Small intestine (tissue), 7 donors: ENCODE results near the gene RTN4RL2. TPM values are rescaled to one million over a fixed set of nuclear protein-coding genes. Genes with fewer than 3 reads are reported as not detected.
A peak's percentile ranks its signal among the peaks of the same experiment; 100 is the strongest.

Source experiments
- DNase-seq, 2 donors: peaks; one replicate each; pipeline versions ENCODE4 v3.0.0 to v3.0.0-alpha.2; 2013
- FAIRE-seq: peaks from 2 replicates; lab custom pipeline; 2012; peaks lifted over from hg19 to GRCh38; lab: Jason Lieb, UNC
- H3K27ac ChIP-seq, 3 donors: one replicate each; pipeline ENCODE4 v1.5.1; 2013; ENCODE audit warnings: low read length in 2 of 3, mild to moderate bottlenecking in 2 of 3, control low read depth in 1 of 3, inconsistent platforms in 1 of 3, low read depth in 1 of 3, moderate library complexity in 1 of 3
- H3K27me3 ChIP-seq, 3 donors: one replicate each; pipeline ENCODE4 v1.6.1; 2013; ENCODE audit warnings: low read length in 3 of 3, inconsistent platforms in 1 of 3; ENCODE audit not compliant: control insufficient read depth in 3 of 3, insufficient read depth in 3 of 3
- H3K36me3 ChIP-seq, 3 donors: one replicate each; pipeline ENCODE4 v1.6.1; 2013; ENCODE audit warnings: low read length in 3 of 3, inconsistent platforms in 1 of 3, low read depth in 1 of 3, mild to moderate bottlenecking in 1 of 3, moderate library complexity in 1 of 3; ENCODE audit not compliant: control insufficient read depth in 3 of 3, insufficient read depth in 2 of 3
- H3K4me1 ChIP-seq, 3 donors: one replicate each; pipeline ENCODE4 v1.6.1; 2013; ENCODE audit warnings: low read length in 2 of 3, inconsistent platforms in 1 of 3, low read depth in 1 of 3, mild to moderate bottlenecking in 1 of 3, moderate library complexity in 1 of 3; ENCODE audit not compliant: control insufficient read depth in 3 of 3, insufficient read depth in 2 of 3
- H3K4me3 ChIP-seq, 3 donors: one replicate each; pipeline ENCODE4 v1.5.1; 2013; ENCODE audit warnings: low read length in 3 of 3, control low read depth in 1 of 3, inconsistent platforms in 1 of 3, low read depth in 1 of 3, mild to moderate bottlenecking in 1 of 3, moderate library complexity in 1 of 3
- H3K9me3 ChIP-seq, 2 donors: one replicate each; pipeline ENCODE4 v1.6.1; 2013; ENCODE audit warnings: low read depth in 1 of 2, low read length in 1 of 2; ENCODE audit not compliant: control insufficient read depth in 2 of 2, insufficient read depth in 1 of 2
- WGBS, 3 donors: extraction: QIAGEN DNeasy Blood & Tissue Kit; methylation state at CpG; one replicate each; pipeline ENCODE4 v1.1.7; 2013; 5-methylcytosine and 5-hydroxymethylcytosine counted together
- polyA plus RNA-seq, 4 donors: library from polyadenylated mRNA; stranded (reverse) in 3 of 4; unstranded in 1 of 4; fragments of 200-250 nt in 3 of 4; fragments of 120-200 nt in 1 of 4; gene quantifications; one replicate each; pipeline versions ENCODE4 v1.2.1 to v1.2.3, GENCODE V29; 2013
- donor health status: healthy with polysubstance abuse.
- donor health status: control.
- donor health status: control.
- donor health status: Bipolar disorder and iron deficiency.
- donor health status: healthy.

Gene RTN4RL2
- polyA plus RNA-seq, 4 donors: 0.70 to 0.87 TPM; not detected in 2

GRCh38 chr11:57473285-57473841, 13.0 kb downstream of the RTN4RL2 start:
- Histone ChIP-seq H3K9me3 (no peaks in the 10 kb centered on the region), H3K27ac (no peak overlapping the region), H3K4me3 (no peak overlapping the region), H3K4me1 (peaks cover 3 to 6% (median 5%) of the 10 kb centered on the region in 3 donors), H3K27me3 (peaks cover 0 to 49% (median 0%) of the 10 kb centered on the region in 3 donors), H3K36me3 (no peaks in the 10 kb centered on the region)
- FAIRE-seq: no peak
- DNase-seq: no peak
- WGBS, 3 donors: 56 to 67% (median 60%) methylated on average over 6 of the region's 6 CpGs

- Histone ChIP-seq H3K36me3 (no peaks in the 10 kb centered on the region), H3K27ac (no peak overlapping the region), H3K9me3 (no peaks in the 10 kb centered on the region), H3K27me3 (peaks cover 0 to 44% (median 0%) of the 10 kb centered on the region in 3 donors), H3K4me1 (peaks cover 3 to 6% (median 5%) of the 10 kb centered on the region in 3 donors), H3K4me3 (no peak overlapping the region)
- 62 to 77% (median 70%) methylated on average over 9 of the region's 9 CpGs for WGBS, 3 donors
- FAIRE-seq: no peak
- no peak for DNase-seq
Measured at GRCh38 chr11:57474017-57474802, 13.9 kb downstream of the RTN4RL2 start.

- FAIRE-seq: no peak
- Histone ChIP-seq H3K27me3 (peaks cover 0 to 43% (median 0%) of the 10 kb centered on the region in 3 donors), H3K4me1 (peaks cover 3 to 6% (median 5%) of the 10 kb centered on the region in 3 donors), H3K27ac (no peak overlapping the region), H3K36me3 (no peaks in the 10 kb centered on the region), H3K4me3 (no peak overlapping the region), H3K9me3 (no peaks in the 10 kb centered on the region)
- peak in 1 of 2 donors; percentile 26 for DNase-seq
- WGBS, 3 donors: 37 to 58% (median 38%) methylated on average over 5 of the region's 5 CpGs
Measured at GRCh38 chr11:57474803-57475115, 14.4 kb downstream of the RTN4RL2 start.

GRCh38 chr11:57475191-57475590, 14.9 kb downstream of the RTN4RL2 start:
- H3K4me3 ChIP-seq: no peak overlapping the region
- DNase-seq (no peak), FAIRE-seq (no peak)
- 39 to 44% (median 42%) methylated on average over 1 of the region's 1 CpG for WGBS, 3 donors
- no peaks in the 10 kb centered on the region for H3K36me3 ChIP-seq
- H3K27ac ChIP-seq: no peak overlapping the region
- H3K27me3 ChIP-seq: peaks cover 0 to 43% (median 0%) of the 10 kb centered on the region in 3 donors
- H3K4me1 ChIP-seq: peaks cover 3 to 6% (median 5%) of the 10 kb centered on the region in 3 donors
- no peaks in the 10 kb centered on the region for H3K9me3 ChIP-seq

- Histone ChIP-seq H3K27ac (no peak overlapping the region), H3K4me3 (peak overlapping the region in 1 of 3 donors; percentile 53), H3K9me3 (no peaks in the 10 kb centered on the region), H3K27me3 (peaks cover 0 to 43% (median 0%) of the 10 kb centered on the region in 3 donors), H3K4me1 (peaks cover 3 to 6% (median 5%) of the 10 kb centered on the region in 3 donors), H3K36me3 (no peaks in the 10 kb centered on the region)
- DNase-seq (no peak), FAIRE-seq (no peak)
- 53 to 73% (median 69%) methylated on average over 5 of the region's 5 CpGs for WGBS, 3 donors
Measured at GRCh38 chr11:57475671-57476046, 15.3 kb downstream of the RTN4RL2 start.

GRCh38 chr11:57476047-57476756, 15.9 kb downstream of the RTN4RL2 start:
- H3K4me3 ChIP-seq: peak overlapping the region; percentile 19 to 53 (median 24)
- WGBS, 3 donors: 1 to 4% (median 2%) methylated on average over 43 to 80 of the region's 80 CpGs
- peak in 1 of 2 donors; percentile 72 for DNase-seq

GRCh38 chr11:57476757-57477506, 16.6 kb downstream of the RTN4RL2 start:
- no peaks in the 10 kb centered on the region for H3K36me3 ChIP-seq
- FAIRE-seq: no peak
- H3K27ac ChIP-seq: no peak overlapping the region
- peak; percentile 35 to 63 for DNase-seq
- H3K9me3 ChIP-seq: no peaks in the 10 kb centered on the region
- H3K27me3 ChIP-seq: peaks cover 0 to 47% (median 0%) of the 10 kb centered on the region in 3 donors
- peak overlapping the region; percentile 19 to 53 (median 24) for H3K4me3 ChIP-seq
- H3K4me1 ChIP-seq: peaks cover 3 to 6% (median 5%) of the 10 kb centered on the region in 3 donors
- WGBS, 3 donors: 12 to 22% (median 12%) methylated on average over 13 to 27 of the region's 27 CpGs

More at GRCh38 chr11:57476047-57476756, 15.9 kb downstream of the RTN4RL2 start:
- Histone ChIP-seq H3K36me3 (no peaks in the 10 kb centered on the region), H3K4me1 (peaks cover 3 to 6% (median 5%) of the 10 kb centered on the region in 3 donors), H3K9me3 (no peaks in the 10 kb centered on the region), H3K27ac (no peak overlapping the region), H3K27me3 (peaks cover 0 to 43% (median 0%) of the 10 kb centered on the region in 3 donors)
- FAIRE-seq: no peak
